Neural progenitor cell (in vitro differentiated cells): Measurements from ENCODE around the gene TSHZ1.

Experiments
- EZH2 ChIP-seq: fragments of 200-600 bp; sonication (generic); IDR thresholded peaks from 2 replicates; pipeline ENCODE4 v1.6.1; 2017; ENCODE audit warnings: antibody characterized with exemption, mild to moderate bottlenecking, moderate library complexity
- EZH2phosphoT487 ChIP-seq: fragments of 200-600 bp; sonication (generic); IDR thresholded peaks from 2 replicates; pipeline ENCODE4 v1.6.1; 2017; ENCODE audit warnings: antibody characterized with exemption
- TF ChIP-seq, protein P1 (sequence below): fragments of 200-600 bp; sonication (generic); IDR thresholded peaks from 2 replicates; pipeline ENCODE4 v1.5.1; 2017; ENCODE audit warnings: antibody characterized with exemption, mild to moderate bottlenecking

DNA sequence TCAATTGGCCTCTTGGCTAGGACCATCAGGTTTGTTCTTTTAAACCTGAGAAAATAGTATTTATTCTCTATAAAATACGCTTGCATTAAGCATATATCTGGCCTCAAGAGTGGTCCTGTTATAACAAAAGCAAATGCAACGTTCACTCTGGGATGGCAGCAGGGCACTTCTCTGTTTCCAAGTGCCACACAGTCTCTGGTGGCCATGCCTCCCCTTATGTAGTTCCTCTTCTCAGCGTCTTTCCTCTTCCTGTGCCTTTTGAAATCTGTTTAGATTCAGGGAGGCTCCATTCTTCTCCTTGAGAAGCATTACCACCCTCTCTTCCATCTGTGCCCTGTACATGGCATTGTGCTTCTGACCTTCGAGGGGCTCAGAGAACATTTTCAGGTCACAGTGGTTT lies 51.9 kb downstream of the TSHZ1 start:
- TF ChIP-seq, protein P1, sequence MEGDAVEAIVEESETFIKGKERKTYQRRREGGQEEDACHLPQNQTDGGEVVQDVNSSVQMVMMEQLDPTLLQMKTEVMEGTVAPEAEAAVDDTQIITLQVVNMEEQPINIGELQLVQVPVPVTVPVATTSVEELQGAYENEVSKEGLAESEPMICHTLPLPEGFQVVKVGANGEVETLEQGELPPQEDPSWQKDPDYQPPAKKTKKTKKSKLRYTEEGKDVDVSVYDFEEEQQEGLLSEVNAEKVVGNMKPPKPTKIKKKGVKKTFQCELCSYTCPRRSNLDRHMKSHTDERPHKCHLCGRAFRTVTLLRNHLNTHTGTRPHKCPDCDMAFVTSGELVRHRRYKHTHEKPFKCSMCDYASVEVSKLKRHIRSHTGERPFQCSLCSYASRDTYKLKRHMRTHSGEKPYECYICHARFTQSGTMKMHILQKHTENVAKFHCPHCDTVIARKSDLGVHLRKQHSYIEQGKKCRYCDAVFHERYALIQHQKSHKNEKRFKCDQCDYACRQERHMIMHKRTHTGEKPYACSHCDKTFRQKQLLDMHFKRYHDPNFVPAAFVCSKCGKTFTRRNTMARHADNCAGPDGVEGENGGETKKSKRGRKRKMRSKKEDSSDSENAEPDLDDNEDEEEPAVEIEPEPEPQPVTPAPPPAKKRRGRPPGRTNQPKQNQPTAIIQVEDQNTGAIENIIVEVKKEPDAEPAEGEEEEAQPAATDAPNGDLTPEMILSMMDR, result no peak
- TF ChIP-seq EZH2 (no peak), EZH2phosphoT487 (no peak)
